AG04450 (cell line): ENCODE measurements around the gene ST8SIA2. TPM values are rescaled to one million over a fixed set of nuclear protein-coding genes. Genes with fewer than 3 reads are reported as not detected.

Experiments used
- polyA plus RNA-seq: library from polyadenylated mRNA; depleted of rRNA; stranded (reverse); fragments of >200 nt; gene quantifications from 2 replicates; pipeline ENCODE4 v1.2.3, GENCODE V29; 2011
- small RNA-seq: library from RNA; depleted of rRNA; stranded (forward); fragments of <200 nt; gene quantifications from one replicate; pipeline ENCODE3, GENCODE V24; 2012; ENCODE audit warnings: low read depth; ENCODE audit not compliant: insufficient read length

Gene ST8SIA2
- polyA plus RNA-seq, 1 experiment, result 0.21 TPM

Small RNA genes within 50 kb of the gene (small RNA-seq; reads per million reads assigned to genes)
- gene RF01233, result not detected
